Endothelial cell of umbilical vein (primary cell): ENCODE measurements around the gene FAT2. TPM values are rescaled to one million over a fixed set of nuclear protein-coding genes. Genes with fewer than 3 reads are reported as not detected.

Source experiments
- BruUV-seq: library from RNA; stranded (reverse); fragments of 400-500 nt; replicated peaks from 2 replicates; lab custom pipeline; 2021; lab: Mats Ljungman, UMichigan
- CTCF ChIA-PET: fragments of 300-600, 350-600 bp; sonication (Branson Sonifier 250); formaldehyde crosslinking; loops from one replicate; lab custom pipeline; 2021; ENCODE audit warnings: antibody characterized with exemption, inconsistent platforms; lab: Charles Lee
- POLR2A ChIA-PET: fragments of 300-600, 350-600 bp; sonication (Branson Sonifier 250); formaldehyde crosslinking; loops from one replicate; lab custom pipeline; 2021; ENCODE audit warnings: antibody characterized with exemption, inconsistent platforms; lab: Charles Lee
- DNase-seq: peaks from one replicate; pipeline ENCODE4 v3.0.0-alpha.2; 2011; ENCODE audit warnings: low read depth, low spot score
- FAIRE-seq: peaks from 2 replicates; lab custom pipeline; 2011; peaks lifted over from hg19 to GRCh38; lab: Jason Lieb, UNC
- H2AFZ ChIP-seq: 2 replicates; pipeline ENCODE4 v1.6.0; 2012; ENCODE audit warnings: low read depth, low read length, control low read depth, inconsistent platforms
- H3K27ac ChIP-seq: 2 replicates; pipeline ENCODE4 v1.5.1; 2011; ENCODE audit warnings: low read depth, mild to moderate bottlenecking, control low read depth, low read length, moderate library complexity; ENCODE audit not compliant: insufficient read depth
- H3K27me3 ChIP-seq, 2 experiments: 2 replicates each; pipeline versions ENCODE4 v1.6.0 to v1.6.1; 2011; ENCODE audit warnings: low read length in 2 of 2, mixed read lengths in 1 of 2; ENCODE audit not compliant: control insufficient read depth in 2 of 2, insufficient read depth in 2 of 2
- H3K36me3 ChIP-seq, 2 experiments: 2 replicates in 1 of 2; 3 replicates in 1 of 2; pipeline ENCODE4 v1.5.1; 2011; ENCODE audit warnings: low read length in 2 of 2, mild to moderate bottlenecking in 1 of 2, moderate library complexity in 1 of 2; ENCODE audit not compliant: control insufficient read depth in 2 of 2, insufficient read depth in 2 of 2; ENCODE audit errors: extremely low read depth in 1 of 2
- H3K4me1 ChIP-seq: 3 replicates; pipeline ENCODE4 v1.5.1; 2011; ENCODE audit warnings: mild to moderate bottlenecking, low read length; ENCODE audit not compliant: control insufficient read depth, insufficient read depth; ENCODE audit errors: extremely low read depth
- H3K4me2 ChIP-seq: 2 replicates; pipeline ENCODE4 v1.6.1; 2011; ENCODE audit warnings: low read length, control low read depth, mixed read lengths; ENCODE audit not compliant: insufficient read depth
- H3K4me3 ChIP-seq, 3 experiments: fragments of 200-600 bp in 1 of 3; sonication (generic), shearing (Covaris generic) in 1 of 3; replicated peaks in 1 of 3; 2 replicates each; pipeline ENCODE4 v1.5.1; 2011 to 2016; ENCODE audit warnings: control low read depth in 3 of 3, low read length in 3 of 3, mild to moderate bottlenecking in 2 of 3, inconsistent platforms in 1 of 3, low read depth in 1 of 3, moderate library complexity in 1 of 3; ENCODE audit not compliant: insufficient read depth in 1 of 3
- H3K79me2 ChIP-seq: 2 replicates; pipeline ENCODE4 v1.6.0; 2012; ENCODE audit warnings: low read length, inconsistent platforms; ENCODE audit not compliant: control insufficient read depth, insufficient read depth
- H3K9ac ChIP-seq: replicated peaks from 2 replicates; pipeline ENCODE3; 2011; ENCODE audit warnings: low read length, control low read depth; ENCODE audit not compliant: insufficient read depth; ENCODE audit errors: extremely low read depth
- H3K9me1 ChIP-seq: replicated peaks from 3 replicates; pipeline ENCODE4 v1.6.0; 2011; ENCODE audit warnings: mild to moderate bottlenecking, low read length; ENCODE audit not compliant: control insufficient read depth, insufficient read depth; ENCODE audit errors: extremely low read depth
- H3K9me3 ChIP-seq: replicated peaks from 2 replicates; pipeline ENCODE4 v1.5.1; 2012; ENCODE audit warnings: low read length, inconsistent platforms; ENCODE audit not compliant: control insufficient read depth, insufficient read depth
- H4K20me1 ChIP-seq: replicated peaks from 2 replicates; pipeline ENCODE3; 2011; ENCODE audit warnings: mild to moderate bottlenecking, low read length; ENCODE audit not compliant: control insufficient read depth, insufficient read depth; ENCODE audit errors: extremely low read depth
- EZH2 ChIP-seq: IDR thresholded peaks from 2 replicates; pipeline ENCODE4 v1.6.1; 2012; ENCODE audit warnings: borderline replicate concordance, low read depth, mild to moderate bottlenecking, moderate library complexity, low read length, inconsistent platforms; ENCODE audit not compliant: severe bottlenecking
- FOS ChIP-seq: IDR thresholded peaks from 2 replicates; pipeline ENCODE4 v1.6.1; 2011; ENCODE audit warnings: mild to moderate bottlenecking, low read length, moderate library complexity, borderline replicate concordance; ENCODE audit not compliant: insufficient read depth
- GATA2 ChIP-seq: IDR thresholded peaks from 2 replicates; pipeline ENCODE4 v1.7.0; 2011; ENCODE audit warnings: low read depth, mild to moderate bottlenecking, moderate library complexity, mixed read lengths, low read length; ENCODE audit not compliant: insufficient read length, insufficient read depth
- JUN ChIP-seq: IDR thresholded peaks from 2 replicates; pipeline ENCODE4 v1.6.1; 2011; ENCODE audit warnings: borderline replicate concordance, low read depth; ENCODE audit not compliant: insufficient read length, insufficient read depth
- MAX ChIP-seq: IDR thresholded peaks from 2 replicates; pipeline ENCODE4 v1.6.1; 2011; ENCODE audit not compliant: insufficient read depth, insufficient read length
- MYC ChIP-seq: IDR thresholded peaks from one replicate; pipeline ENCODE4 v1.6.1; 2011; ENCODE audit warnings: mild to moderate bottlenecking, low read depth, low read length
- POLR2A ChIP-seq: IDR thresholded peaks from 2 replicates; pipeline ENCODE4 v1.6.1; 2012; ENCODE audit warnings: low read depth, mild to moderate bottlenecking, control low read depth, low read length
- POLR2AphosphoS5 ChIP-seq: IDR thresholded peaks from 2 replicates; pipeline ENCODE4 v1.6.1; 2012; ENCODE audit warnings: low read depth, mild to moderate bottlenecking, control low read depth, low read length, moderate library complexity; ENCODE audit not compliant: insufficient read depth
- dilution Hi-C: fragments of 300-500 bp; cut with MboI; formaldehyde crosslinking; loops from one replicate; pipeline ENCODE4 v1.15.0; 2019; ENCODE audit warnings: low sequenced_read_pairs; ENCODE audit not compliant: extremely low pct_ligation_motif_present
- intact Hi-C: fragments of 100-400 bp; cut with micrococcal nuclease; formaldehyde crosslinking; loops from one replicate; pipeline ENCODE4 v1.10.0; 2022
- polyA plus RNA-seq, 4 experiments: library from polyadenylated mRNA; depleted of rRNA in 3 of 4; stranded (reverse) in 3 of 4; unstranded in 1 of 4; fragments of >200 nt; gene quantifications; 2 replicates each; pipeline versions ENCODE4 v1.2.1 to v1.2.3, GENCODE V29; 2011 to 2012; ENCODE audit warnings: missing spikeins in 1 of 4
- total RNA-seq: library from RNA; stranded (reverse); gene quantifications from 2 replicates; pipeline ENCODE4 v1.2.3, GENCODE V29; 2021

The FAT2 gene
- total and polyA plus RNA-seq, 2 donors (not counting 3 experiments of a cell fraction or from before 2014, with no cell fraction given) = not detected

GRCh38 chr5:151581812-151582583 is 9.1 kb downstream of the FAT2 start:
- TF ChIP-seq MAX (no peak), POLR2AphosphoS5 (no peak), MYC (no peak), EZH2 (no peak), JUN (no peak), POLR2A (no peak)
- H3K27ac ChIP-seq = no peak overlapping the region
- ChIA-PET POLR2A (no interaction called here), CTCF (no interaction called here)
- peaks cover 2 to 3% of the 10 kb centered on the region in 2 experiments for H3K27me3 ChIP-seq
- H2AFZ ChIP-seq = no peak overlapping the region
- no peak overlapping the region for H3K9ac ChIP-seq
- H3K79me2 ChIP-seq = no peaks in the 10 kb centered on the region
- no peaks in the 10 kb centered on the region for H4K20me1 ChIP-seq
- intact Hi-C loops (no loop called here), dilution Hi-C loops (no loop called here)
- no peaks in the 10 kb centered on the region for H3K36me3 ChIP-seq
- H3K4me3 ChIP-seq = no peak overlapping the region
- H3K4me2 ChIP-seq = no peak overlapping the region
- H3K9me3 ChIP-seq = no peaks in the 10 kb centered on the region
- BruUV-seq = no TSS peak
- no peaks in the 10 kb centered on the region for H3K4me1 ChIP-seq
- DNase-seq = no peak
- no peaks in the 10 kb centered on the region for H3K9me1 ChIP-seq
- FAIRE-seq = no peak

GRCh38 chr5:151581347-151581746 is 9.8 kb downstream of the FAT2 start:
- Histone ChIP-seq H2AFZ (no peak overlapping the region), H3K4me2 (no peak overlapping the region), H3K9me3 (no peaks in the 10 kb centered on the region), H3K27ac (no peak overlapping the region), H3K9me1 (no peaks in the 10 kb centered on the region), H3K79me2 (no peaks in the 10 kb centered on the region), H3K36me3 (no peaks in the 10 kb centered on the region), H3K4me3 (no peak overlapping the region), H3K4me1 (no peaks in the 10 kb centered on the region), H3K9ac (no peak overlapping the region), H4K20me1 (no peaks in the 10 kb centered on the region), H3K27me3 (peaks cover 2 to 3% of the 10 kb centered on the region in 2 experiments)
- ChIA-PET CTCF (no interaction called here), POLR2A (no interaction called here)
- FAIRE-seq = no peak
- DNase-seq = no peak
- intact Hi-C loops = no loop called here
- dilution Hi-C loops = no loop called here
- TF ChIP-seq FOS = no peak
- no peak for TF ChIP-seq MYC
- TF ChIP-seq GATA2 = no peak
- no peak for TF ChIP-seq JUN
- TF ChIP-seq EZH2 = no peak
- BruUV-seq = no TSS peak
